Measurements from ENCODE around the gene PNPLA3.

DNA sequence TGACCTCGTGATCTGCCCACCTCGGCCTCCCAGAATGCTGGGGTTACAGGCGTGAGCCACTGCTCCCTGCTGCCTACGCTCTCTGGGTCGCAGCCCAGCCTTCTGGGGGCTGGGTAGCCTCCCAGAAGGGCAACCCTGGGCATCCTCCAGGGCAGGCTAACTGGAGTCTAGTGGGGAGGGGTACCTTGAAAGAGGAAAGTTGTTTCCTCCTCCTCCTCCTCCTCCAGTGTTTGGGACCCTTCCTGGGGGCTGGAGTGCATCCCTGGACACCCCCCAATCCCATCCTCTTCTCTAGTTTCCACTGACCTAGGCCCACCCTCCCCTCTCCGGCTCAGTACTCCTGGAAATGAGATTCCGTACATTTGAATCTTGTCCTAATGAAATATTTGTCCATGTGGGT is 1.3 kb downstream of the PNPLA3 start:
- TF ChIP-seq, protein P1, sequence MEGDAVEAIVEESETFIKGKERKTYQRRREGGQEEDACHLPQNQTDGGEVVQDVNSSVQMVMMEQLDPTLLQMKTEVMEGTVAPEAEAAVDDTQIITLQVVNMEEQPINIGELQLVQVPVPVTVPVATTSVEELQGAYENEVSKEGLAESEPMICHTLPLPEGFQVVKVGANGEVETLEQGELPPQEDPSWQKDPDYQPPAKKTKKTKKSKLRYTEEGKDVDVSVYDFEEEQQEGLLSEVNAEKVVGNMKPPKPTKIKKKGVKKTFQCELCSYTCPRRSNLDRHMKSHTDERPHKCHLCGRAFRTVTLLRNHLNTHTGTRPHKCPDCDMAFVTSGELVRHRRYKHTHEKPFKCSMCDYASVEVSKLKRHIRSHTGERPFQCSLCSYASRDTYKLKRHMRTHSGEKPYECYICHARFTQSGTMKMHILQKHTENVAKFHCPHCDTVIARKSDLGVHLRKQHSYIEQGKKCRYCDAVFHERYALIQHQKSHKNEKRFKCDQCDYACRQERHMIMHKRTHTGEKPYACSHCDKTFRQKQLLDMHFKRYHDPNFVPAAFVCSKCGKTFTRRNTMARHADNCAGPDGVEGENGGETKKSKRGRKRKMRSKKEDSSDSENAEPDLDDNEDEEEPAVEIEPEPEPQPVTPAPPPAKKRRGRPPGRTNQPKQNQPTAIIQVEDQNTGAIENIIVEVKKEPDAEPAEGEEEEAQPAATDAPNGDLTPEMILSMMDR (IDR thresholded peaks at IDR 0.05): no peak
- TF ChIP-seq EP300 (IDR thresholded peaks at IDR 0.05): no peak
- no peak for TF ChIP-seq POLR2A (IDR thresholded peaks at IDR 0.05)
